GM18951 (cell line): ENCODE measurements around the gene METTL8.

Experiments used
- POLR2A ChIP-seq: IDR thresholded peaks from 4 replicates; pipeline ENCODE4 v1.6.1; 2011; ENCODE audit warnings: mild to moderate bottlenecking; ENCODE audit not compliant: insufficient read length, insufficient read depth; ENCODE audit errors: extremely low read depth
- in situ Hi-C: fragments of 300-500 bp; cut with MboI; formaldehyde crosslinking; loops from one replicate; pipeline ENCODE4 v1.12.0; 2022; ENCODE audit warnings: low sequenced_read_pairs, mixed read lengths, inconsistent platforms; ENCODE audit not compliant: unreplicated experiment

The METTL8 gene

GRCh38 chr2:171287611-171288010 is 146.2 kb downstream of the METTL8 start:
- in situ Hi-C loops = no loop called here
- no peak for TF ChIP-seq POLR2A

GRCh38 chr2:171287036-171287571 is 146.7 kb downstream of the METTL8 start:
- TF ChIP-seq POLR2A = no peak
- in situ Hi-C loops = no loop called here

- no peak for TF ChIP-seq POLR2A
- in situ Hi-C loops = no loop called here
Measured at GRCh38 chr2:171281110-171281509, 152.7 kb downstream of the METTL8 start.

GRCh38 chr2:171279983-171280790 is 153.6 kb downstream of the METTL8 start:
- in situ Hi-C loops = no loop called here

GRCh38 chr2:171274757-171275156 is 159.0 kb downstream of the METTL8 start:
- TF ChIP-seq POLR2A = no peak
- in situ Hi-C loops = no loop called here

More at GRCh38 chr2:171279983-171280790, 153.6 kb downstream of the METTL8 start:
- TF ChIP-seq POLR2A = no peak

GRCh38 chr2:171271971-171272436 is 161.8 kb downstream of the METTL8 start:
- in situ Hi-C loops = no loop called here
- TF ChIP-seq POLR2A = no peak

- no peak for TF ChIP-seq POLR2A
- in situ Hi-C loops = no loop called here
Measured at GRCh38 chr2:171271386-171271785, 162.4 kb downstream of the METTL8 start.

- no peak for TF ChIP-seq POLR2A
- in situ Hi-C loops = no loop called here
Measured at GRCh38 chr2:171267855-171268629, 165.7 kb downstream of the METTL8 start.
